Cardiac septum (tissue), 1 donor: ENCODE results near the gene PUS10. TPM values are rescaled to one million over a fixed set of nuclear protein-coding genes. Genes with fewer than 3 reads are reported as not detected.
A peak's percentile ranks its signal among the peaks of the same experiment; 100 is the strongest.
"Not testable (repeated sequence)": the region's sequence is repeated elsewhere in the genome, so short reads cannot be mapped to it uniquely, and the experiment has no call there.

Experiments
- DNase-seq: peaks from one replicate; pipeline ENCODE4 v3.0.0-alpha.2; 2020; ENCODE audit warnings: low spot score
- intact Hi-C: fragments of 100-400 bp; cut with DNase I; formaldehyde crosslinking; loops from one replicate; pipeline ENCODE4 v1.14.0; 2022
- long read RNA-seq: library from polyadenylated mRNA; unstranded; transcript quantifications from one replicate; pipeline ENCODE4 v2.0.0, GENCODE V29; 2021
- total RNA-seq: library from RNA; stranded (reverse); fragmentation: NEBNext Ultra II Directional; extraction: Animal tissue kit (Norgen Biotek cat#: 25700); gene quantifications from one replicate; pipeline ENCODE4 v1.2.1, GENCODE V29; 2021
- donor health status: DM: no; HTN: no; CAD: no.

PUS10 gene, protein sequence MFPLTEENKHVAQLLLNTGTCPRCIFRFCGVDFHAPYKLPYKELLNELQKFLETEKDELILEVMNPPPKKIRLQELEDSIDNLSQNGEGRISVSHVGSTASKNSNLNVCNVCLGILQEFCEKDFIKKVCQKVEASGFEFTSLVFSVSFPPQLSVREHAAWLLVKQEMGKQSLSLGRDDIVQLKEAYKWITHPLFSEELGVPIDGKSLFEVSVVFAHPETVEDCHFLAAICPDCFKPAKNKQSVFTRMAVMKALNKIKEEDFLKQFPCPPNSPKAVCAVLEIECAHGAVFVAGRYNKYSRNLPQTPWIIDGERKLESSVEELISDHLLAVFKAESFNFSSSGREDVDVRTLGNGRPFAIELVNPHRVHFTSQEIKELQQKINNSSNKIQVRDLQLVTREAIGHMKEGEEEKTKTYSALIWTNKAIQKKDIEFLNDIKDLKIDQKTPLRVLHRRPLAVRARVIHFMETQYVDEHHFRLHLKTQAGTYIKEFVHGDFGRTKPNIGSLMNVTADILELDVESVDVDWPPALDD
- 3.3 TPM for total RNA-seq
- long read RNA-seq, partial matches to known transcripts: 0 of 4 reads
- long read RNA-seq, other reads (novel, unspliced or antisense): 4 of 4 reads

DNA sequence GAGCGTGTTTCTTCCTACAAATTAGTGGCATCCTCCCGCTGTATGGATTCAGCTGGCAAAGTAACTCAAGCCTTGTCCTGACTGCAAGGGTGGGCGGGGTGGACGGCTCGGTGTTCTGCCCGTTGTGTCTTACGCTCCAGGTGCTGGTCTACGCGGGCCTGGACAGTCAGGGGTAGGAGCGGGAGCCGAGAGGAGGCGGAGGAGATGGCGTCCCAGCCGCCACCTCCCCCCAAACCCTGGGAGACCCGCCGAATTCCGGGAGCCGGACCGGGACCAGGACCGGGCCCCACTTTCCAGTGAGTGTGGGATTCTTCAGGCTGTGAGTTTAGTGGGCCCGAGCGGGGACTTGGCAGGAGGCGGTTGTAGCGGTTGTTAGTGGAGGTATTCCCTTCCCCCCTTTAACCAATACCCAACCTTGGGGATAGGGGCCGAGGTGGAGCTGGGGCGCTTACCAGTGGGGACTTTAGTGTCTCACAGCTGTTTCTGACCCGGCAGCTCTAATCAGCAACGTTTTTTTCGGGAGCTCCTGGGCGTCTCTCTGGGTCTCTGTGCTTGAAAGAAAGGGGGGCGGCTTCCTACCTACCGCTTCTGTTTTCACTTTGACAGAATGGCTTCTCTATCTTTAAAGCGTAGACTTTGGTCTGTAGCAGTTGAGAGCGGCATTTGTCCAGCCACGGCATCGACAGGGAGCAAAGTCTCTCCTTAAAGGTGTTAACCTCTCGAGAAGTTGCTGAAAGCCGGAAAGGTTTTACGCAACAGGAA lies at the start of gene PUS10, which contains the start of gene PEX13:
TSS of gene PUS10 (minus strand) at position 700 of the 762 bp plus-strand sequence. CDS start 6,365 bp downstream, outside the sequence.
TSS of gene PEX13 (plus strand) at position 165 of the 762 bp plus-strand sequence. CDS start at position 205, 40 bp downstream.
- intact Hi-C loops: loop anchor here (1.0 to 2.0 kb wide), 3 partner anchors 48 to 159 kb away; partner anchors contain the start of genes REL and SANBR
- peak; percentile 91 for DNase-seq

GRCh38 chr2:61065714-61066709 lies 48.0 kb upstream of the PUS10 start, which contains the start of gene SANBR:
TSS of gene SANBR (plus strand) at chr2:61065871. CDS start at chr2:61070351, 4,480 bp downstream.
- intact Hi-C loops: loop anchor here (1.0 to 5.0 kb wide), 2 partner anchors 49 to 111 kb away; partner anchors contain the start of gene PEX13

GRCh38 chr2:61059382-61059781 lies 41.3 kb upstream of the PUS10 start:
- DNase-seq: no peak
- intact Hi-C loops: no loop called here

More at GRCh38 chr2:61065714-61066709, 48.0 kb upstream of the PUS10 start, which contains the start of gene SANBR:
- peak; percentile 94 for DNase-seq

- intact Hi-C loops: no loop called here
- no peak for DNase-seq
Observed at GRCh38 chr2:61057562-61057961, 39.5 kb upstream of the PUS10 start.

GRCh38 chr2:61055557-61055956 lies 37.5 kb upstream of the PUS10 start:
- DNase-seq: no peak
- intact Hi-C loops: no loop called here

DNA sequence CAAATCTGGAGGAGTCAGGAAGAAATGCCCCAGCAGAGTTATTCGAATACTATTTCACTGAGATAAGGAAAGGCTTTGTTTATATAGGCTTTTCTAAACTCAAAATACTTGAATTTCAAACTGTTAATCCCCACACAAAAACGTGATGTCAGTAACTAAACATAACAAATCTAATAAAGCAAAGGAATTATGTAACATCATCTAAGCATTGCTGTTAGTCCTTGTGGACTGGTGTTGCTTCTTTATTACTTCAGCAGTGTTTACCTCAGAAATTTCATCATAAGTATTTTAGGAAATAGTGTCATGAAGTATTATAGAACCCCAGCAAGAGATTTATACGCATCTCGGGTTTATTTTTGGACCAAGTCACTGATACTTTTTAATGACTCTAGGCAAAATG lies 27.9 kb upstream of the PUS10 start:
- DNase-seq: no peak
- intact Hi-C loops: no loop called here

DNA sequence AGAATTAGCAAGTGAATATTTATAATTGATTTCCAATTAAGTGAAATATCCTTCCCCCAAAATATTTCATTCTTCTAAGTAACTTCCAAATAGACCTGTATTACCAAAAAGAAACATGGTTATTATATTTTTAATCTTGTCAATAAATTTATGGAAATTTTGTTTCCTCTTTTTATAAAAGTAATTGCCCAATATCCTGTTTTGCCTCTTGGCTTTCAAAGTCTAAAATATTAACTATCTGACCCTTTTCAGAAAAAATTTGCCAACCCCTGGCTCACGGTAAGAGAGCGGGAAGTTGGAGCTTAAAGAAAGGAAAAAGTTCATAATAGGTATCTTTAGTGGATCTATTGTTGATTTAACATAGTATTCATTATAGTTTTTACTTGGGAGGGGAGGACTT lies 27.2 kb upstream of the PUS10 start:
- intact Hi-C loops: no loop called here

DNA sequence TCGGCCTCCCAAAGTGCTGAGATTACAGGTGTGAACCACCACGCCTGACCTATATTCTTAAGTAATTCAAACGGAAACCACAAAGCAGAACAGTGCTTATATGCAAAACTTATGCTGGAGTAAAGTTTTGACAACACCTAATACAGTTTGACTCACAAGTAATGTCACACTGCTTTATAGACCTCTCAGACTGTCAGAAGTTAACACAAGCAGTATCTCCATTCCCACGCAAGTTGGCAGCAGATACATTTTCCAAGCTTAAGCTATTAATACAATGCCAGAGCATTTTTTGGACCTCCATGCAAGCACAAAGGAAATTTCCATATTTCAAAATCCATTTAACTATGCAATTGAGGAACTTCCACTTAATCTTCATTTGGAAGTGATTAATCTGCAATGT lies 26.6 kb upstream of the PUS10 start:
- intact Hi-C loops: no loop called here
- no peak for DNase-seq

More for the DNA sequence above, 27.2 kb upstream of the PUS10 start:
- DNase-seq: no peak

GRCh38 chr2:61042807-61043206 lies 24.8 kb upstream of the PUS10 start:
- intact Hi-C loops: no loop called here
- DNase-seq: no peak

DNA sequence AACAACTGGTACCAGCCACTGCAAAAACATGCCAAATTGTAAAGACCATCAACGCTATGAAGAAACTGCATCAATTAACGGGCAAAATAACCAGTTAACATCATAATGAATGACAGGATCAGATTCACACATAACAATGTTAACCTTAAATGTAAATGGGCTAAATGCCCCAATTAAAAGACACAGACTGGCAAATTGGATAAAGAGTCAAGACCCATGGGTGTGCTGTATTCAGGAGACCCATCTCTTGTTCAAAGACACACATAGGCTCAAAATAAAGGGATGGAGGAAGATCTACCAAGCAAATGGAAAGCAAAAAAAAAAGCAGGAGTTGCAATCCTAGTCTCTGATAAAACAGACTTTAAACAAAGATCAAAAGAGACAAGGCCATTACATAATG lies 18.6 kb upstream of the PUS10 start:
- DNase-seq, intact Hi-C loops: not testable (repeated sequence)

GRCh38 chr2:61034592-61034991 lies 16.5 kb upstream of the PUS10 start:
- intact Hi-C loops, DNase-seq: not testable (repeated sequence)

GRCh38 chr2:61029533-61029932 lies 11.5 kb upstream of the PUS10 start:
- intact Hi-C loops: no loop called here
- no peak for DNase-seq

DNA sequence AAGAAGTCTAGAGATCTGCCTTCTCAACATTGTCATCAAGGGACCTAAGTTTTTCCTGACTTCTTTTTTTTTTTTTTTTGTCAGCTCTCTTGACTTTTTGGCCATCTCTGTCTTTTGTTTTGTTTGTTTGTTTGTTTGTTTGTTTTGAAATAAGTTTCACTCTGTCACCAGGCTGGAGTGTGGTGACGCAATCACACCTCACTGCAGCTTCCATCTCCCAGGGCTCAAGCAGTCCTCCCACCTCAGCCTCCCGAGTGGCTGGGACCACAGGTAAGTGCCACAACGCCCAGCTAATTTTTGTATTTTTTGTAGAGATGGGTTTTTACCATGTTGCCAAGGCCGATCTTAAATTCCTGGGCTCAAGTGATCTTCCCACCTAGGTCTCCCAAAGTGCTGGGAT lies 5.6 kb upstream of the PUS10 start:
- DNase-seq: no peak
- intact Hi-C loops: no loop called here

DNA sequence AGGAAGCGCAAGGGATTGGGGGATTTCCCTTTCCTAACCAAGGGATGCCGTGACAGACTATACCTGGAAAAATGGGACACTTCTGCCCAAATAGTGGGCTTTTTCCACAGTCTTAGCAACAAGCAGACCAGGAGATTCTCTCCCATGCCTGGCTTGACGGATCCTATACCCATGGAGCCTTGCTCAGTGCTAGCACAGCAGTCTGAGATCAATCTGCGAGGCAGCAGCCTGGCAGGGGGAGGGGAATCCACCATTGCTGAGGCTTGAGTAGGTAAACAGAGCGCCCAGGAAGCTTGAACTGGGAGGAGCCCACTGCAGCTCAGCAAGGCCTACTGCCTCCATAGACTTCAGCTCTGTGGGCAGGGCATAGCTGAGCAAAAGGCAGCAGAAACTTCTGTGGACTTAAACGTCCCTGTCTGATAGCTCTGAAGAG lies 3.2 kb upstream of the PUS10 start:
- DNase-seq: no peak
- intact Hi-C loops: no loop called here

GRCh38 chr2:61018798-61019197 lies 743 bp upstream of the PUS10 start:
- intact Hi-C loops: no loop called here

DNA sequence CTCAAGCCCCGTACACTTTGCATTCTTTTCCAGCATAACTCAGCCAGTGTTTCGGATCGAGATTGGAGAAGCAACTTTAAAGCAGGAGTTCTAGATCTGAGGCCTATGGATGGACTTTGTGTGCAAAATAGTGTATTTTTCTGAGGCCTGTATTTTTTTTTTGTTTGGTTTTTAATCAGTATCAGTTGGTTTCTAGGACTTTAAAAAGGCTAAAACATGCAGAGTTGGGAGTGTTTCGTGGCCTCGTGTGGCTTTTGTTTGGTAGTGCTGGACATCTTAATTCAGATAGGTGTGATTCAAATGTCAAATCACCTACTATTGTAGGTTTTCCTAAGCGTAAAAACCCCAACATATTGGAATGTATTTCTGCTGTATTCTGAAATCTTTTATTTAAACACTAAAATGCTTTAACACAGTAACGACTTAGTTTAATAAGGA lies 282 bp upstream of the PUS10 start:
- no peak for DNase-seq
- intact Hi-C loops: no loop called here

More at GRCh38 chr2:61018798-61019197, 743 bp upstream of the PUS10 start:
- no peak for DNase-seq

DNA sequence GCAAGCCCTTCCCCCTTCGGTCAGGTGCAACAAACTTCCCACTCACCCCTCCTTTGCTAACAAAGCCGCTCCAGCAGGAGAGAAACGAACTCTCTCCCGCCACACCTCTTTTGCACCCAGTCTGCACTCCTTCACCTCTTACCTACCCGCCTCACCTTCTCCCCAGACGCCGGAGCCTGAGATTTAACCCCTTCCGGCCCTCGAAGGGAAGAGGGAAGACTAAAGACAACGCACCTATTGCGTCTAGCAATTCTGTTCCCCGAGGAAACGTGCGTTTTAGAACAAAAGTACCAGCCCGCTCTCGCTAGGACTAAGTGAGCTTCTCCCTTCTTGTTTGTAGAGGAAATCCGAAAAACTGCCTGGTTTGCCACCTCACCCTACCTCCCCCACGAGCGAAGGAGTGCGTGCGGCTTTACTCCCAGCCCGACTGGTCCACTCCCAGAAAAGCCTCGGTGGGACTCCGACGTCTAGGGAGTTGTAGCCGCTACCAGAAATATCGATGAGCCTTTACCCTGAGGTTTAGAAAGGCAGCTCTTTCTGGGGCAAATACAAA lies 976 bp downstream of the PUS10 start:
- peak; percentile 91 for DNase-seq
- intact Hi-C loops: loop anchor here (1.0 to 2.0 kb wide), 3 partner anchors 48 to 160 kb away; partner anchors contain the start of genes REL and SANBR

- intact Hi-C loops: loop anchor here (1.0 to 2.0 kb wide), 3 partner anchors 49 to 160 kb away; partner anchors contain the start of genes REL and SANBR
- DNase-seq: no peak
Observed at GRCh38 chr2:61016392-61017002, 1.6 kb downstream of the PUS10 start.
